OCI-LY7 (cell line): ENCODE results near the gene SPEF1. TPM values are rescaled to one million over a fixed set of nuclear protein-coding genes. Genes with fewer than 3 reads are reported as not detected.

Experiments
- BruUV-seq: library from RNA; stranded (reverse); fragments of 400-500 nt; replicated peaks from 2 replicates; lab custom pipeline; 2021; lab: Mats Ljungman, UMichigan
- CTCF ChIA-PET: fragments of 300-600 bp; sonication (Branson Sonifier 250); formaldehyde crosslinking; loops from one replicate; lab custom pipeline; 2022; ENCODE audit warnings: antibody characterized with exemption; ENCODE audit not compliant: unreplicated experiment; lab: Charles Lee
- POLR2A ChIA-PET: fragments of 300-600 bp; sonication (Branson Sonifier 250); formaldehyde crosslinking; loops from one replicate; lab custom pipeline; 2022; ENCODE audit warnings: antibody characterized with exemption; lab: Charles Lee
- DNase-seq: peaks from one replicate; pipeline ENCODE4 v3.0.0-alpha.2; 2015; ENCODE audit warnings: low spot score
- H2AFZ ChIP-seq: fragments of 200-600 bp; sonication (generic), shearing (Covaris generic); 2 replicates; pipeline ENCODE4 v1.6.1; 2014; ENCODE audit warnings: mild to moderate bottlenecking, antibody characterized with exemption, low read length, moderate library complexity
- H3K27ac ChIP-seq: fragments of 200-600 bp; sonication (generic); 2 replicates; pipeline ENCODE4 v1.5.1; 2014; ENCODE audit warnings: mixed run types, low read depth, mild to moderate bottlenecking, moderate library complexity, low read length, inconsistent platforms; ENCODE audit not compliant: poor library complexity, severe bottlenecking
- H3K36me3 ChIP-seq: fragments of 200-600 bp; sonication (generic); 2 replicates; pipeline ENCODE4 v1.6.1; 2014; ENCODE audit warnings: mild to moderate bottlenecking, antibody characterized with exemption, low read length, moderate library complexity, mixed read lengths; ENCODE audit not compliant: insufficient read depth
- H3K4me1 ChIP-seq: fragments of 200-600 bp; sonication (generic); 2 replicates; pipeline ENCODE4 v1.5.1; 2014; ENCODE audit warnings: mild to moderate bottlenecking, low read length; ENCODE audit not compliant: insufficient read depth, poor library complexity, severe bottlenecking
- H3K4me2 ChIP-seq: fragments of 200-600 bp; sonication (generic); 2 replicates; pipeline ENCODE4 v1.6.1; 2014; ENCODE audit warnings: mild to moderate bottlenecking, low read length
- H3K4me3 ChIP-seq: fragments of 200-600 bp; sonication (generic); 2 replicates; pipeline ENCODE4 v1.5.1; 2014; ENCODE audit warnings: mild to moderate bottlenecking, low read depth, low read length; ENCODE audit not compliant: poor library complexity, severe bottlenecking
- H3K79me2 ChIP-seq: fragments of 200-600 bp; sonication (generic); 2 replicates; pipeline ENCODE4 v1.6.1; 2016; ENCODE audit warnings: low read depth, mild to moderate bottlenecking, low read length, moderate library complexity, mixed read lengths; ENCODE audit not compliant: insufficient read depth
- H3K9me2 ChIP-seq: fragments of 200-600 bp; sonication (generic); 2 replicates; pipeline ENCODE4 v1.6.1; 2016; ENCODE audit warnings: mild to moderate bottlenecking, low read length, mixed read lengths; ENCODE audit not compliant: insufficient read depth
- H3K9me3 ChIP-seq: fragments of 200-600 bp; sonication (generic); 2 replicates; pipeline ENCODE4 v1.6.1; 2014; ENCODE audit warnings: mild to moderate bottlenecking, mixed run types, low read length, mixed read lengths
- H4K20me1 ChIP-seq: fragments of 200-600 bp; sonication (generic); 2 replicates; pipeline ENCODE4 v1.6.1; 2014; ENCODE audit warnings: mild to moderate bottlenecking, antibody characterized with exemption, low read length, moderate library complexity, mixed read lengths; ENCODE audit not compliant: insufficient read depth
- EZH2phosphoT487 ChIP-seq: fragments of 200-600 bp; sonication (generic); IDR thresholded peaks from 2 replicates; pipeline ENCODE4 v1.6.1; 2018; ENCODE audit warnings: low read depth, borderline replicate concordance, mild to moderate bottlenecking, mixed run types, antibody characterized with exemption, low read length, moderate library complexity, mixed read lengths
- intact Hi-C: fragments of 100-400 bp; cut with micrococcal nuclease; formaldehyde crosslinking; loops from one replicate; pipeline ENCODE4 v1.10.0; 2022; ENCODE audit not compliant: unreplicated experiment
- total RNA-seq, 2 experiments: library from RNA; depleted of rRNA in 1 of 2; stranded (reverse); fragments of >200 nt in 1 of 2; shearing (Covaris generic) in 1 of 2; gene quantifications; 2 replicates each; pipeline ENCODE4 v1.2.3, GENCODE V29; 2014 to 2022
- TF ChIP-seq, protein P1 (sequence below): fragments of 200-600 bp; sonication (generic); conservative IDR thresholded peaks from 2 replicates; pipeline ENCODE4 v1.5.1; 2014; ENCODE audit warnings: mild to moderate bottlenecking, antibody characterized with exemption, low read length, moderate library complexity, mixed read lengths

The SPEF1 gene
- total RNA-seq, 2 experiments from 2014 or later = 0.09 to 0.27 TPM

DNA sequence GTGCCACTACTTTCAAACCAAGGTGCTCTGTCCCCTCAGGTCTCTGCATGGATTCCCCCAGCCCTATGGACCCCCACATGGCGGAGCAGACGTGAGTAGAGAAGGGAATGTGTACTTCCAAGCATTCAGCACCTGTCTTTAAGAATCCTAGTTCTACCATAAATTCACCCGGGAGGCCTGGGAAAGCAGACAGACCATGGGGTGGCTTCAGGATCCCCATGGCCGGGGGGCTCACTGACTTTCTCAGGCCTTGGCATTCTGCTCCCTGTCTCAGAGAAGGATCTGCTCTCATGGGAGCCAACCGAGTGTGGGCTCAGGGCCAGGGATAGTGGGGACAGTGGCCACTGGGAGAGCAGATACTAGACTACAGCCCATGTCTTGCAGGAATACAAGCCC, 17.1 kb upstream of the SPEF1 start:
- Histone ChIP-seq H3K36me3 (peaks cover 53% of the 10 kb centered on the region), H3K9me3 (no peaks in the 10 kb centered on the region), H3K4me3 (peak overlapping the region; percentile 91), H3K4me2 (peak overlapping the region; percentile 100), H4K20me1 (no peaks in the 10 kb centered on the region; the same call in 1 of the 2 replicates), H2AFZ (no peak overlapping the region), H3K9me2 (no peaks in the 10 kb centered on the region), H3K4me1 (peaks cover 47% of the 10 kb centered on the region), H3K79me2 (peaks cover 31% of the 10 kb centered on the region), H3K27ac (peak overlapping the region; percentile 83)
- intact Hi-C loops = no loop called here
- DNase-seq = no peak
- ChIA-PET CTCF (interaction anchor here (1.9 kb wide), 1 partner anchor 22 kb away, joined by 9 read pairs; the partner anchor contains the start of gene AP5S1), POLR2A (no interaction called here)
- no peak for TF ChIP-seq EZH2phosphoT487
- TF ChIP-seq, protein P1, sequence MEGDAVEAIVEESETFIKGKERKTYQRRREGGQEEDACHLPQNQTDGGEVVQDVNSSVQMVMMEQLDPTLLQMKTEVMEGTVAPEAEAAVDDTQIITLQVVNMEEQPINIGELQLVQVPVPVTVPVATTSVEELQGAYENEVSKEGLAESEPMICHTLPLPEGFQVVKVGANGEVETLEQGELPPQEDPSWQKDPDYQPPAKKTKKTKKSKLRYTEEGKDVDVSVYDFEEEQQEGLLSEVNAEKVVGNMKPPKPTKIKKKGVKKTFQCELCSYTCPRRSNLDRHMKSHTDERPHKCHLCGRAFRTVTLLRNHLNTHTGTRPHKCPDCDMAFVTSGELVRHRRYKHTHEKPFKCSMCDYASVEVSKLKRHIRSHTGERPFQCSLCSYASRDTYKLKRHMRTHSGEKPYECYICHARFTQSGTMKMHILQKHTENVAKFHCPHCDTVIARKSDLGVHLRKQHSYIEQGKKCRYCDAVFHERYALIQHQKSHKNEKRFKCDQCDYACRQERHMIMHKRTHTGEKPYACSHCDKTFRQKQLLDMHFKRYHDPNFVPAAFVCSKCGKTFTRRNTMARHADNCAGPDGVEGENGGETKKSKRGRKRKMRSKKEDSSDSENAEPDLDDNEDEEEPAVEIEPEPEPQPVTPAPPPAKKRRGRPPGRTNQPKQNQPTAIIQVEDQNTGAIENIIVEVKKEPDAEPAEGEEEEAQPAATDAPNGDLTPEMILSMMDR = no peak
- TSS peak; percentile 64 for BruUV-seq

DNA sequence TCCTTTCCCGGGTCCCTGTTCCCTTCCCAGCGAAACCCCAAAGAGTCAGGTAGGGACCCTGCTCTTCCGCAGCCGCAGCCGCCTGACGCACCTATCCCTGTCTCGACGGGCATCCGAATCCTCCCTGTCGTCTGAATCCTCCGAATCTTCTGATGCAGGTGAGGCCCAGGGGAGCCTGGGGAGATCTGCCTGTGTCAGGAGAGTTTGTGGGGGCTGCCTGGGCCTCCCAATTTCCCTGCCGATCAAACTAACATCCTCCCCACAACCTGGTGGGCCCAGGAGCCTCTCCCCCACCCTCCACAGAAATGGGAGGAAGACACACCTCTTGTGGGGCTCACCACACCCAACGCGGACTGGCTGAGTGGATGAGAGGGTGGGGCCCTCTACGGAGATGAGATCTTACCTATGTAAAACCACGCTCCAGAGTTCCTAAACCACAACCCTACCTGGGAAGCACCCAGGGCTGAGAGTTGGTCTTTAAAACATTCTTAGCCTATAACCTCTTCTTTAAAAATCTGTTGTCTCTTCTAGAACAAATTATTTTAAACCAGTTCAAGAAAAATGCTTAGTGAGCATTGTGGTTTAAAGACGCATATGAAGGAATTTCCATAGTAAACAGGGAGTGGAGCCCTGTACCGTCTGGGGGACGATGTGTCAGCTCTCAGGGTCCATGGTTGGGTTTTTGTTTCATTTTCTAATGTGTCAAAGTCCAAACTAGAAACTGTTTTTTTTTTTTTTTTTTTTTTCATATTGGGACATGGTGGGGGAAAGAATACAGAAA, 16.5 kb upstream of the SPEF1 start:
- CTCF ChIA-PET = no interaction called here
- Histone ChIP-seq H4K20me1 (no peaks in the 10 kb centered on the region; the same call in 1 of the 2 replicates), H3K9me3 (no peaks in the 10 kb centered on the region), H3K4me1 (peaks cover 47% of the 10 kb centered on the region), H2AFZ (no peak overlapping the region; the same call in 1 of the 2 replicates), H3K27ac (peak overlapping the region; percentile 83), H3K4me3 (peak overlapping the region; percentile 91), H3K4me2 (peak overlapping the region; percentile 100), H3K79me2 (peaks cover 31% of the 10 kb centered on the region), H3K36me3 (peaks cover 47% of the 10 kb centered on the region), H3K9me2 (no peaks in the 10 kb centered on the region)
- intact Hi-C loops = loop anchor here (2.0 kb wide), 1 partner anchor 49 kb away; the partner anchor contains the start of gene MAVS
- BruUV-seq = no TSS peak
- POLR2A ChIA-PET = no interaction called here
- DNase-seq = peak; percentile 65
- TF ChIP-seq, protein P1 = no peak
- no peak for TF ChIP-seq EZH2phosphoT487

DNA sequence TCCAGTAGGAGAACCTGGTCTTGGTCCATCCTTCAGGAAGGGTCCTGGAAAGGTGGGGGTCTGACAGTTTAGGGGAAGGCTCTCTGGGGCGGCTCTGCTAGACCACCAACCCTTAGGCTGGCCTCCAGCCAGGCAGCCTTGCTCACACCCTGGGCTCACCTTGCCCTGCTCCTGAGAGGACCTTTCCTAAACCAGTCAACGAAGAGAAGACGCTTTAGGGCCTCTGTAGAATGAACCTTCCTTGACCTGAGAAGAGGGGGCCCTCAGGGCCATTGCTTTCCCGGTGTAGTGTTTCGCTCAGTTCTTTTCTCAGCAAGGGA, 15.9 kb upstream of the SPEF1 start:
- H3K9me3 ChIP-seq = no peaks in the 10 kb centered on the region
- POLR2A ChIA-PET = no interaction called here
- no peak overlapping the region; the same call in 1 of the 2 replicates for H2AFZ ChIP-seq
- BruUV-seq = no TSS peak
- H3K36me3 ChIP-seq = peaks cover 41% of the 10 kb centered on the region
- H3K9me2 ChIP-seq = no peaks in the 10 kb centered on the region
- H3K4me3 ChIP-seq = peak overlapping the region; percentile 91
- peaks cover 31% of the 10 kb centered on the region for H3K79me2 ChIP-seq
- no peaks in the 10 kb centered on the region; the same call in 1 of the 2 replicates for H4K20me1 ChIP-seq
- peaks cover 47% of the 10 kb centered on the region for H3K4me1 ChIP-seq
- peak overlapping the region; percentile 100 for H3K4me2 ChIP-seq
- DNase-seq = no peak
- intact Hi-C loops = loop anchor here (2.0 kb wide), 1 partner anchor 50 kb away; the partner anchor contains the start of gene MAVS
- CTCF ChIA-PET = no interaction called here
- peak overlapping the region; percentile 83 for H3K27ac ChIP-seq
- TF ChIP-seq, protein P1 = no peak
- no peak for TF ChIP-seq EZH2phosphoT487
